Stimulated activated naive CD8-positive, alpha-beta T cell treated with anti-CD3 and anti-CD28 coated beads, Interleukin-15, amount 100 ng/mL, for 72 hours (primary cell): ENCODE results near the gene NPIPA8.
"Not testable (repeated sequence)": the region's sequence is repeated elsewhere in the genome, so short reads cannot be mapped to it uniquely, and the experiment has no call there.

Experiments
- ATAC-seq: fragments of 150-1000 bp; cut with Tn5 transposase; 2 replicates; pipeline ENCODE4 v1.10.0; 2021; ENCODE audit warnings: mild to moderate bottlenecking, moderate library complexity
- DNase-seq, 2 donors: peaks; one replicate each; pipeline ENCODE4 v3.0.0; 2021 to 2022
- H3K27ac Mint-ChIP-seq, 2 donors: one replicate each; pipeline ENCODE4 v1.8.0; 2022; ENCODE audit warnings: mild to moderate bottlenecking in 2 of 2, mixed read lengths in 2 of 2, moderate library complexity in 2 of 2
- H3K27me3 Mint-ChIP-seq: one replicate; pipeline ENCODE4 v1.8.0; 2022; ENCODE audit warnings: mixed read lengths
- H3K4me1 Mint-ChIP-seq: one replicate; pipeline ENCODE4 v1.8.0; 2022; ENCODE audit warnings: mild to moderate bottlenecking, mixed read lengths
- H3K4me3 Mint-ChIP-seq, 2 donors: one replicate each; pipeline ENCODE4 v1.8.0; 2022; ENCODE audit warnings: mild to moderate bottlenecking in 2 of 2, mixed read lengths in 2 of 2, moderate library complexity in 1 of 2
- H3K9me3 Mint-ChIP-seq, 2 donors: one replicate each; pipeline ENCODE4 v1.8.0; 2022; ENCODE audit warnings: mixed read lengths in 2 of 2

Gene NPIPA8

GRCh38 chr16:18296931-18297330 is 39.6 kb downstream of the NPIPA8 start:
- not testable (repeated sequence) for H3K27ac Mint-ChIP-seq, H3K4me1 Mint-ChIP-seq, H3K9me3 Mint-ChIP-seq, ATAC-seq, DNase-seq, H3K4me3 Mint-ChIP-seq, H3K27me3 Mint-ChIP-seq

- not testable (repeated sequence) for DNase-seq, H3K27me3 Mint-ChIP-seq, H3K4me3 Mint-ChIP-seq, H3K27ac Mint-ChIP-seq, ATAC-seq, H3K9me3 Mint-ChIP-seq, H3K4me1 Mint-ChIP-seq
These were observed 42.2 kb downstream of the NPIPA8 start for GRCh38 chr16:18294371-18294770.

- not testable (repeated sequence) for H3K9me3 Mint-ChIP-seq, H3K4me3 Mint-ChIP-seq, H3K4me1 Mint-ChIP-seq, ATAC-seq, H3K27me3 Mint-ChIP-seq, H3K27ac Mint-ChIP-seq, DNase-seq
These were observed 43.1 kb downstream of the NPIPA8 start for GRCh38 chr16:18293337-18293956.

- DNase-seq, H3K27ac Mint-ChIP-seq, H3K27me3 Mint-ChIP-seq, H3K9me3 Mint-ChIP-seq, H3K4me3 Mint-ChIP-seq, H3K4me1 Mint-ChIP-seq, ATAC-seq: not testable (repeated sequence)
These were observed 45.6 kb downstream of the NPIPA8 start for GRCh38 chr16:18290959-18291358.

- not testable (repeated sequence) for H3K9me3 Mint-ChIP-seq, H3K4me3 Mint-ChIP-seq, H3K27me3 Mint-ChIP-seq, ATAC-seq, DNase-seq, H3K27ac Mint-ChIP-seq, H3K4me1 Mint-ChIP-seq
These were observed 50.2 kb downstream of the NPIPA8 start for GRCh38 chr16:18286342-18286741.

- not testable (repeated sequence) for H3K27me3 Mint-ChIP-seq, H3K9me3 Mint-ChIP-seq, H3K4me3 Mint-ChIP-seq, H3K4me1 Mint-ChIP-seq, H3K27ac Mint-ChIP-seq, DNase-seq, ATAC-seq
These were observed 56.2 kb downstream of the NPIPA8 start for GRCh38 chr16:18280319-18280718.

GRCh38 chr16:18276756-18277155 is 59.8 kb downstream of the NPIPA8 start:
- not testable (repeated sequence) for ATAC-seq, DNase-seq, H3K4me3 Mint-ChIP-seq, H3K27ac Mint-ChIP-seq, H3K9me3 Mint-ChIP-seq, H3K4me1 Mint-ChIP-seq, H3K27me3 Mint-ChIP-seq

- ATAC-seq, H3K4me1 Mint-ChIP-seq, DNase-seq, H3K9me3 Mint-ChIP-seq, H3K27me3 Mint-ChIP-seq, H3K27ac Mint-ChIP-seq, H3K4me3 Mint-ChIP-seq: not testable (repeated sequence)
These were observed 66.4 kb downstream of the NPIPA8 start for GRCh38 chr16:18270171-18270570.
